GM19372 (cell line): Measurements from ENCODE around the gene PCDHGC3.

ENCODE experiments used
- ATAC-seq: cut with Tn5 transposase; IDR thresholded peaks from one replicate; pipeline ENCODE4 v1.9.1; 2021; ENCODE audit warnings: mild to moderate bottlenecking, low read depth, moderate library complexity; ENCODE audit not compliant: unreplicated experiment

The PCDHGC3 gene

GRCh38 chr5:141519605-141520565 lies 44.1 kb downstream of the PCDHGC3 start:
- no peak for ATAC-seq

- no peak for ATAC-seq
These were observed 45.5 kb downstream of the PCDHGC3 start for GRCh38 chr5:141521244-141521781.

GRCh38 chr5:141522301-141522700 lies 46.5 kb downstream of the PCDHGC3 start:
- no peak for ATAC-seq

- no peak for ATAC-seq
These were observed 48.2 kb downstream of the PCDHGC3 start for GRCh38 chr5:141523991-141524390.

- ATAC-seq: peak; percentile 85
These were observed 49.1 kb downstream of the PCDHGC3 start for GRCh38 chr5:141524604-141525597.

GRCh38 chr5:141525653-141526052 lies 49.9 kb downstream of the PCDHGC3 start:
- no peak for ATAC-seq

- ATAC-seq: no peak
These were observed 51.7 kb downstream of the PCDHGC3 start for GRCh38 chr5:141527426-141527825.
